Adrenal gland (tissue), 5 donors: ENCODE results near the gene FPR2.

Experiments
- CTCF ChIP-seq, 6 experiments: fragments of 450-650 bp in 4 of 6; fragments of 200-600 bp in 2 of 6; sonication (generic) in 1 of 6; IDR thresholded peaks; 1 replicate in 5 of 6; 2 replicates in 1 of 6; pipeline versions ENCODE4 v1.5.1 to v1.8.0; 2016 to 2021; ENCODE audit warnings: antibody characterized with exemption in 6 of 6, mild to moderate bottlenecking in 2 of 6, moderate library complexity in 1 of 6
- POLR2A ChIP-seq, 2 donors: fragments of 450-650 bp; IDR thresholded peaks; one replicate each; pipeline ENCODE4 v1.6.1; 2017; ENCODE audit warnings: antibody characterized with exemption in 2 of 2, mild to moderate bottlenecking in 2 of 2, moderate library complexity in 1 of 2
- donor health status: DM: no; HTN: no; CAD: no.

DNA sequence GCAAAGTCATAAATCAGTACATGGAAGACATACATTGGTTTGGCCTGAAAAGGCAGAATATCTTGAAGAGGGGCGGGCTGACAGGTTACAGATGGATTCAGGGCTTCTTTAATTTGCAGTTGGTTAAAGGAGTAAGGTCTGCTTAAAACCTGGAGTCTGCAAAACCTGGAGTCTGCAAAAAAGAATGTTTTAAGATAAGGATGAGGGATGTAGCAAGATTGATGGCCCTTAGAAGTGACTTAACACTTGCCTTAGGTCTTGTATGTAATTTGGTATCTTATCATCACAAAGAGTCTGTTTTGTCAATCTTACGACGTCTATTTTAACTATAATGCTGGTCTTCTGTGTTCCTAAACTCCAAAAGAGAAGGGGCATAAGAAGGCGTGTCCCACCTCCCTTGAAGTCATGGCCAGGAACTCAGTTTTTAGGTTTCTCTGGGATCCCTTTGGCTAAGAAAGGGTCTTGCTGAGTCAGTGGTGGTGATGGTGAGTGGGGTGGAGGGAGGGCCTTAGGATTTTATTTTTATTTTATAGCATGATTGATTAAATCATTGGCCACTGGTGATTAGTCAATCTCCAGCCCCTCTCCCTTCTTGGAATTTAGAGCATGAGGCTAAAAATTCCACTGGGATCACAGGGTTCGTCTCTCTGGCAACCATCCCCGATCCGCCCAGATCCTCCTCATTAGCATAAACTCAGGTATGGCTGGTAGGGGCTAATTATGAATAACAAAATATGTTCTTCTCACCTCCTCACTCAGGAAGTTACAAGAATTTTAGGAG lies 27.0 kb upstream of the FPR2 start:
- TF ChIP-seq CTCF (IDR thresholded peaks at IDR 0.05) (no peak), POLR2A (IDR thresholded peaks at IDR 0.05) (no peak)
